ENCODE results near the gene CALML4.

GRCh38 chr15:68232449-68232848 is 27.3 kb upstream of the CALML4 start:
- no peak for TF ChIP-seq CTCF (IDR thresholded peaks at IDR 0.05; ENCODE audit: poor library complexity)
- TF ChIP-seq EZH2 (IDR thresholded peaks at IDR 0.05; ENCODE audit: borderline replicate concordance), result no peak
- TF ChIP-seq EZH2phosphoT487 (IDR thresholded peaks at IDR 0.05; ENCODE audit: low read depth, severe bottlenecking, unreplicated experiment), result no peak
